ENCODE results near the gene EHD4.
A peak's percentile ranks its signal among the peaks of the same experiment; 100 is the strongest.

Gene EHD4

GRCh38 chr15:41915255-41915994 lies 56.9 kb downstream of the EHD4 start:
- DNase-seq = no peak

- no peak for DNase-seq
Observed at GRCh38 chr15:41914411-41914810, 57.9 kb downstream of the EHD4 start.

- DNase-seq = no peak
Observed at GRCh38 chr15:41913256-41913655, 59.1 kb downstream of the EHD4 start.

- no peak for DNase-seq
Observed at GRCh38 chr15:41911691-41912345, 60.5 kb downstream of the EHD4 start.

- no peak for DNase-seq
Observed at GRCh38 chr15:41908736-41909461, 63.5 kb downstream of the EHD4 start.

GRCh38 chr15:41907141-41907540 lies 65.2 kb downstream of the EHD4 start:
- DNase-seq = no peak

GRCh38 chr15:41906608-41907007 lies 65.7 kb downstream of the EHD4 start:
- DNase-seq = no peak

- no peak for DNase-seq
Observed at GRCh38 chr15:41905036-41905793, 67.1 kb downstream of the EHD4 start.

GRCh38 chr15:41904541-41905005 lies 67.8 kb downstream of the EHD4 start:
- peak in 3 of 4 experiments; percentile 18 to 63 (median 52) for DNase-seq

- no peak for DNase-seq
Observed at GRCh38 chr15:41903782-41904181, 68.6 kb downstream of the EHD4 start.

- DNase-seq = no peak
Observed at GRCh38 chr15:41901431-41901830, 70.9 kb downstream of the EHD4 start.

- no peak for DNase-seq
Observed at GRCh38 chr15:41900526-41901380, 71.6 kb downstream of the EHD4 start.

- DNase-seq = no peak
Observed at GRCh38 chr15:41899854-41900442, 72.4 kb downstream of the EHD4 start.

- no peak for DNase-seq
Observed at GRCh38 chr15:41897363-41897799, 75.0 kb downstream of the EHD4 start.

GRCh38 chr15:41896566-41896965 lies 75.8 kb downstream of the EHD4 start:
- DNase-seq = no peak

- no peak for DNase-seq
Observed at GRCh38 chr15:41895957-41896356, 76.4 kb downstream of the EHD4 start.

- DNase-seq = no peak
Observed at GRCh38 chr15:41895491-41895890, 76.9 kb downstream of the EHD4 start.

- peak; percentile 18 to 82 (median 54) for DNase-seq
Observed at GRCh38 chr15:41894791-41895463, 77.4 kb downstream of the EHD4 start.

- no peak for DNase-seq
Observed at GRCh38 chr15:41894251-41894790, 78.0 kb downstream of the EHD4 start.

GRCh38 chr15:41893422-41894250 lies 78.7 kb downstream of the EHD4 start, which contains the start of gene SPTBN5:
TSS of gene SPTBN5 (minus strand) at chr15:41894053. CDS start at chr15:41893497, 556 bp downstream.
- DNase-seq = no peak

Measured in activated naive CD4-positive, alpha-beta T cell (primary cell).